ENCODE data around the gene HS6ST3.

Gene HS6ST3

GRCh38 chr13:96792736-96793403 is 703.0 kb downstream of the HS6ST3 start:
- H3K4me2 ChIP-seq (ENCODE audit: insufficient read depth, low read length): no peak overlapping the region
- DNase-seq: no peak
- H3K4me1 ChIP-seq (ENCODE audit: insufficient read depth, low read length): no peaks in the 10 kb centered on the region
- H2AFZ ChIP-seq (ENCODE audit: low read depth, low read length): no peak overlapping the region
- no peak overlapping the region for H3K27ac ChIP-seq (ENCODE audit: low read length)
- no peak for ATAC-seq (ENCODE audit: insufficient read depth, low read depth)
- no peaks in the 10 kb centered on the region for H3K36me3 ChIP-seq (ENCODE audit: insufficient read depth, low read length)
- no peak overlapping the region for H3K9ac ChIP-seq (ENCODE audit: low read depth, low read length)
- TF ChIP-seq EZH2 (IDR thresholded peaks at IDR 0.05; ENCODE audit: borderline replicate concordance, low read depth, low read length, severe bottlenecking) (no peak), CTCF (IDR thresholded peaks at IDR 0.05; ENCODE audit: borderline replicate concordance, extremely low read depth, low read length, poor library complexity, severe bottlenecking) (no peak)
- H3K27me3 ChIP-seq (ENCODE audit: insufficient read depth, low read length, poor library complexity): no peaks in the 10 kb centered on the region
- no peak overlapping the region for H3K4me3 ChIP-seq (ENCODE audit: low read depth in 1 of 2, low read length in 2 of 2)
- H3K9me3 ChIP-seq (ENCODE audit: insufficient read depth, low read length, severe bottlenecking): no peaks in the 10 kb centered on the region
- no peaks in the 10 kb centered on the region for H4K20me1 ChIP-seq (ENCODE audit: insufficient read depth, low read length)
- H3K79me2 ChIP-seq (ENCODE audit: insufficient read depth, low read length): no peaks in the 10 kb centered on the region

DNA sequence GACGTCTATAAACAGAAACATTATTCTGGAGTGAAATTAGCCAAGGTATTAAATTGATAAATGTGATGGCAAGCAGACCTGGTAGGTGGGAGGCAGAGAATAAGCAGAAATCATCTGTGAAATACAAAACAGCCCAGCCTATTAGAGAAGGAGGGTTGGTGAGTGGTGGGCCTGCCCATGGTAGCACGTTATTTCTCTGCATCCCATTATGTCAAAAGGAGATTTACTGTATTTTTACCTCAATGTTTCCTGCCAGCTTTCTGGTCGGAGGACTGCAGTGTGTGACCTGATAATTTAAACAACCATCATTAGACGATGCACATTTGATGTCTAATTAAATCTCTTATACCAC is 703.5 kb downstream of the HS6ST3 start:
- Histone ChIP-seq H4K20me1 (ENCODE audit: insufficient read depth, low read length) (no peaks in the 10 kb centered on the region), H3K79me2 (ENCODE audit: insufficient read depth, low read length) (no peaks in the 10 kb centered on the region), H3K4me1 (ENCODE audit: insufficient read depth, low read length) (no peaks in the 10 kb centered on the region), H3K9ac (ENCODE audit: low read depth, low read length) (no peak overlapping the region), H3K4me2 (ENCODE audit: insufficient read depth, low read length) (no peak overlapping the region), H3K27me3 (ENCODE audit: insufficient read depth, low read length, poor library complexity) (no peaks in the 10 kb centered on the region), H3K4me3 (ENCODE audit: low read depth in 1 of 2, low read length in 2 of 2) (no peak overlapping the region), H3K36me3 (ENCODE audit: insufficient read depth, low read length) (no peaks in the 10 kb centered on the region), H2AFZ (ENCODE audit: low read depth, low read length) (no peak overlapping the region), H3K9me3 (ENCODE audit: insufficient read depth, low read length, severe bottlenecking) (no peaks in the 10 kb centered on the region), H3K27ac (ENCODE audit: low read length) (no peak overlapping the region)
- no peak for ATAC-seq (ENCODE audit: insufficient read depth, low read depth)
- TF ChIP-seq CTCF (IDR thresholded peaks at IDR 0.05; ENCODE audit: borderline replicate concordance, extremely low read depth, low read length, poor library complexity, severe bottlenecking): no peak
- no peak for DNase-seq

- Histone ChIP-seq H3K27ac (ENCODE audit: low read length) (no peak overlapping the region), H3K4me3 (ENCODE audit: low read depth in 1 of 2, low read length in 2 of 2) (no peak overlapping the region), H3K36me3 (ENCODE audit: insufficient read depth, low read length) (no peaks in the 10 kb centered on the region), H3K9me3 (ENCODE audit: insufficient read depth, low read length, severe bottlenecking) (no peaks in the 10 kb centered on the region), H4K20me1 (ENCODE audit: insufficient read depth, low read length) (no peaks in the 10 kb centered on the region), H3K4me1 (ENCODE audit: insufficient read depth, low read length) (no peaks in the 10 kb centered on the region), H3K9ac (ENCODE audit: low read depth, low read length) (no peak overlapping the region), H3K4me2 (ENCODE audit: insufficient read depth, low read length) (no peak overlapping the region), H3K27me3 (ENCODE audit: insufficient read depth, low read length, poor library complexity) (no peaks in the 10 kb centered on the region), H2AFZ (ENCODE audit: low read depth, low read length) (no peak overlapping the region), H3K79me2 (ENCODE audit: insufficient read depth, low read length) (no peaks in the 10 kb centered on the region)
- DNase-seq: no peak
- TF ChIP-seq CTCF (IDR thresholded peaks at IDR 0.05; ENCODE audit: borderline replicate concordance, extremely low read depth, low read length, poor library complexity, severe bottlenecking) (no peak), EZH2 (IDR thresholded peaks at IDR 0.05; ENCODE audit: borderline replicate concordance, low read depth, low read length, severe bottlenecking) (no peak)
- ATAC-seq (ENCODE audit: insufficient read depth, low read depth): no peak
Measured at GRCh38 chr13:96794669-96795068, 704.8 kb downstream of the HS6ST3 start.

- Histone ChIP-seq H3K4me3 (ENCODE audit: low read depth in 1 of 2, low read length in 2 of 2) (no peak overlapping the region), H3K27ac (ENCODE audit: low read length) (no peak overlapping the region), H4K20me1 (ENCODE audit: insufficient read depth, low read length) (no peaks in the 10 kb centered on the region), H3K4me2 (ENCODE audit: insufficient read depth, low read length) (no peak overlapping the region), H3K36me3 (ENCODE audit: insufficient read depth, low read length) (no peaks in the 10 kb centered on the region), H3K79me2 (ENCODE audit: insufficient read depth, low read length) (no peaks in the 10 kb centered on the region), H2AFZ (ENCODE audit: low read depth, low read length) (no peak overlapping the region), H3K9me3 (ENCODE audit: insufficient read depth, low read length, severe bottlenecking) (no peaks in the 10 kb centered on the region), H3K9ac (ENCODE audit: low read depth, low read length) (no peak overlapping the region), H3K27me3 (ENCODE audit: insufficient read depth, low read length, poor library complexity) (no peaks in the 10 kb centered on the region), H3K4me1 (ENCODE audit: insufficient read depth, low read length) (no peaks in the 10 kb centered on the region)
- ATAC-seq (ENCODE audit: insufficient read depth, low read depth): no peak
- TF ChIP-seq EZH2 (IDR thresholded peaks at IDR 0.05; ENCODE audit: borderline replicate concordance, low read depth, low read length, severe bottlenecking): no peak
- TF ChIP-seq CTCF (IDR thresholded peaks at IDR 0.05; ENCODE audit: borderline replicate concordance, extremely low read depth, low read length, poor library complexity, severe bottlenecking): no peak
- DNase-seq: no peak
Measured at GRCh38 chr13:96795670-96796069, 705.8 kb downstream of the HS6ST3 start.

Measured in DND-41 (cell line).